Measurements from ENCODE around the gene APPBP2.

Gene APPBP2

DNA sequence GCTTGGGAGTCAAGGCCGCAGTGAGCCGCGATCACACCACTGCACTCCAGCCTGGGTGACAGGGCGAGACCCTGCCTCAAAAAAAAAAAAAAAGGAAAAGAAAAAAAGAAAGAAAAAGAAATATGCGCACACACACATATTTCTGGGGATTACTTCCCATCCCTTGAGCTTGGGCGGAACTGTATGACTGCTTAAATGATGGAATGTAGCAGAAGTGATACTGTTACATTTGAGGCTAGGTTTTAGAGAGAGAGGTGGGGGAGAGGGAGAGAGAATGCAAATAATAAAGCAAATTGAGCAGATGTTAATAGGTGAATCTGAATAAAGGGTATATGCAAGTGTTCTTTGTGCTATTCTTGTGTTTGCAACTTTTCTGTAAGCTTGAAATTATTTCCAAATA is 122.1 kb downstream of the APPBP2 start:
- TF ChIP-seq, protein P1, sequence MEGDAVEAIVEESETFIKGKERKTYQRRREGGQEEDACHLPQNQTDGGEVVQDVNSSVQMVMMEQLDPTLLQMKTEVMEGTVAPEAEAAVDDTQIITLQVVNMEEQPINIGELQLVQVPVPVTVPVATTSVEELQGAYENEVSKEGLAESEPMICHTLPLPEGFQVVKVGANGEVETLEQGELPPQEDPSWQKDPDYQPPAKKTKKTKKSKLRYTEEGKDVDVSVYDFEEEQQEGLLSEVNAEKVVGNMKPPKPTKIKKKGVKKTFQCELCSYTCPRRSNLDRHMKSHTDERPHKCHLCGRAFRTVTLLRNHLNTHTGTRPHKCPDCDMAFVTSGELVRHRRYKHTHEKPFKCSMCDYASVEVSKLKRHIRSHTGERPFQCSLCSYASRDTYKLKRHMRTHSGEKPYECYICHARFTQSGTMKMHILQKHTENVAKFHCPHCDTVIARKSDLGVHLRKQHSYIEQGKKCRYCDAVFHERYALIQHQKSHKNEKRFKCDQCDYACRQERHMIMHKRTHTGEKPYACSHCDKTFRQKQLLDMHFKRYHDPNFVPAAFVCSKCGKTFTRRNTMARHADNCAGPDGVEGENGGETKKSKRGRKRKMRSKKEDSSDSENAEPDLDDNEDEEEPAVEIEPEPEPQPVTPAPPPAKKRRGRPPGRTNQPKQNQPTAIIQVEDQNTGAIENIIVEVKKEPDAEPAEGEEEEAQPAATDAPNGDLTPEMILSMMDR (IDR thresholded peaks at IDR 0.05; ENCODE audit: low read depth, low read length): no peak
- DNase-seq (ENCODE audit: extremely low read depth, low read depth): no peak

DNA sequence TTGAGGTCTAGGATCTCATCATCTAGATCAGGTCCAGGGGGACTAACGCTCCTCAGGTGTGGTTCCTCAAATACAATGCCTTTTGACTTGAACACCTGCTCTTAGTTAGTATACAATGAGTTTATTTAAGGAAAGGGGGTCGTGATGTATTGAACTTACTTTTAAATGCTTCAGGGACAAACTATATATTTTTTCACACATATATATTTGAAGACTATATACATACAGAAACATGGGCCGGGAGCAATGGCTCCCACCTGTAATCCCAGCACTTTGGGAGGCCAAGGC is 122.6 kb downstream of the APPBP2 start:
- TF ChIP-seq, protein P1 (IDR thresholded peaks at IDR 0.05; ENCODE audit: low read depth, low read length): no peak
- DNase-seq (ENCODE audit: extremely low read depth, low read depth): no peak

DNA sequence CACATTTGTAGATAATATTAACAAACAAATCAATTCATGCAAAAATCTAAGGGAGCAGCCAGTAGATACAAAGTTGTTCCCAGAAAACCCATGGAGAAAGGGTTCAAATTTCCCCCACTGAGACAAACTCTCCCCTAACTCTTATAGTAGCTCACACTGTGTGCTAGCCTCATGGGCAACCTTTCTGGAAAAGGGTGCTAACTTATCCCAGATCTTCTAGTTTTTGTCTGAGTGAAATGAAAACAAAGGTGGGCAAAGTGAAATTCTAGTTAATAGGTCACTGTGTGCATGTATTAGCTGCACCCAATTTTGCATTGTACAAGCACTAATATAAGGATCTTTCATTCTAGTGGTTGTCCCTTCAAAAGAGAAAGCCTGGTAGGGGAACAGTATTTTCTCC is 124.2 kb downstream of the APPBP2 start:
- DNase-seq (ENCODE audit: extremely low read depth, low read depth): no peak
- TF ChIP-seq, protein P1 (IDR thresholded peaks at IDR 0.05; ENCODE audit: low read depth, low read length): no peak

DNA sequence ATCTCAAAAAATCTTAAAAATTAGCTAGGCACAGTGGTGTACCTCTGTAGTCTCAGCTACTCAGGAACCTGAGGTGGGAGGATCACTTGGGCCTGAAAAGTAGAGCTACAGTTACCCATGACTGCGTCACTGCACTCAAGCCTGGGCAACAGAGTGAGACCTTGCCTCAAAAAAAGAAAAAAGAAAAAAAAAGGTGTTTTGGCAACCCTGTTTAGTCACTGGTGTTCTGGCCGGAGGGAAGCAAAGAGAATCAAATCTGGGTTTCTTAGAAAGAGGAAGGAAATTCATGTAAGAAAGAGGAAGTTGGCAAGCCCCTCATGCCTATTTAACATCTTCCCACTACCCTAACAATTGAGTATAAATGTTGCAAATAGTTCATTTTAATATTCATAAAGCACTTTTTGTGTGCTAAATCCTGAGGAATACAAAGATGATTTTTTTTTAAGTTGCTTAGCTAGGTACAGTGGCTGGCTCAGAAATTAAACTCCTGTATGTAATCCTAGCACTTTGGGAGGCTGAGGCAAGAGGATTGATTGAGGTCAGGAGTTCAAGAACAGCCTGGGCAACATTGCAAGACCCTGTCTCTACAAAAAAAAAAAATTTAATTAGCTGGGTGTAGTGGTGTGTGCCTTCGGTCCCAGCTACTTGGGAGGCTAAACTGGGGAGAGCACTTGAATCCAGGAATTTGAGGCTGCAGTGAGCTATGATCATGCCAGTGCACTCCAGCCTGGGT is 127.6 kb downstream of the APPBP2 start:
- TF ChIP-seq, protein P1 (IDR thresholded peaks at IDR 0.05; ENCODE audit: low read depth, low read length): no peak
- DNase-seq (ENCODE audit: extremely low read depth, low read depth): no peak

DNA sequence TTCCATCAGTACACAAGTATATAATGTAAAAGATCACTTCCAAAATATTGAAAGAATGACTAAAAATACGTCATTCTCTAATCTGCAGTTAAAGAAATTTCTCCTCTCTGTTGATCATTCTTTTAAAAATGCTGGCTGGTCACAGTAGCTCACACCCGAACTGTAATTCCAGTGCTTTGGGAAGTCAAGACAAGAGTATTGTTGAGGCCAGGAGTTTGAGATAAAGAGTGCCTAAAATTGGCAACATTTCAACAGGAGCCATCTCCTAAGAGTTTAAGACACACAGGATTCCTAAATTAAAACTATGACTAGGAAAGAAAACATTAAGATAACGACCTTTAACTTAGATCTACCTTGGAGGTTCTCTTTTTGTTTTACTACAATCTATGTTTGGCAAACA is 129.6 kb downstream of the APPBP2 start:
- DNase-seq (ENCODE audit: extremely low read depth, low read depth): no peak
- TF ChIP-seq, protein P1 (IDR thresholded peaks at IDR 0.05; ENCODE audit: low read depth, low read length): no peak

DNA sequence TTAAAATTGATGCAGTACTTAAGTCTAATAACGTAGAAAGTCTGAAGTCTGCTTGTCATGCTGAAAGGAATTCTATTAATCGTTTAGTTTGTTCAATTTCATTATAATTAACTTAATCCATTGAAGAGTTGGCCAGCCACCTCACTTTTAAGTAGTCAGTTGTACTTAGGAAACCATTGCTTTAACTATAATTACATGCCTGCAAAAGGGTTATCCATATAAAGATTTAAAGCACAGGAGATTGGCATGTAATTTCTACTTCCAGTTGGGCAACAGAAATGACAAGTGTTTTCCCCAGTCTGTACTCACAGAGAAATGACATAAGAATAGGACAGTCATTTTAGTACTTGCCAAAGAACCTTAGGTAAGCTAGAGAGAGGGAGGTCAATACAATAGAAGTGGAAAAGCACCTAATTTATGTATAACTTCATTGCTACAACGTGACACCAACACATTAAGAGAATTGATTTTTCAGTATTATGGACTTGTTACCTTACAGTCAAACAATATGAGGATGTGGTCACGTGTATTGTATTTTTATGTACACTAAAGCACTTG is 130.5 kb downstream of the APPBP2 start:
- TF ChIP-seq, protein P1 (IDR thresholded peaks at IDR 0.05; ENCODE audit: low read depth, low read length): no peak
- DNase-seq (ENCODE audit: extremely low read depth, low read depth): no peak

DNA sequence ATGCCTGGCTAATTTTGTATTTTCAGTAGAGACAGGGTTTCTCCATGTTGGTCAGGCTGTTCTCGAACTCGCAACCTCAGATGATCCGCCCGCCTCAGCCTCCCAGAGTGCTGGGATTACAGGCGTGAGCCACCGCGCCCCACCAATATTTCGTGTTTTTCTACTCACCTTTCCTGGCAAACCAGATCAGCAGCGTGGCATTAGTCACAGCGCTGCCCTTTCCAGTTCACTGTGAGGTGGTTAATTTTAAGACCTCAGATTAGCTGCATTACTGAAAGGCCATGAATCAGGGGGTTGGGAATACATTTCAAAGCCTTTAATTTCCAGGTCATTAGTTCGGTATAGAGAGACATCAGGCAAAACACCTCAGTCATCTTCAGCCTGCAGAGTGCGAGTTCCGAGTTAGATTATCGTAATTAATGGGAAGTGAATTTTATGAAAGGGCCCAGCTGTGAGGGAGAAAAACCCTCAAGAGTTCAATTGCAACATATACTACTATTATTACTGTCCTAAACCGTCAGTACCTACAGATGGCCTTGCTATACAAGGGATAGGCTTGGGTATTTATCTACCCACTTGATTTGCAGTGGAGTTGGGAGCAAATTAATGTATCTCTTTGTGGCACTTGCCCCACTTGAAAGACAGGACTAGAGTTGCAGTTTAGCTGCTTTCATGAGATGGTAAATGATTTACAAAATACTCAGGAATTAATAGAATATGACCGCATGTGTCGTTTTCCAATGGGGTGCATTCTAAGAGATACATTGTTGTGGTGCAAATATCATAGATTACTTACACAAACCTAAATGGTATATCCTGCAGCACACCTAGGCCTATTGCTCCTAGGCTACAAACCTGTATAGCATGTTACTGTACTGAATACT is 132.0 kb downstream of the APPBP2 start:
- no peak for DNase-seq (ENCODE audit: extremely low read depth, low read depth)

More for the DNA sequence above, 132.0 kb downstream of the APPBP2 start:
- TF ChIP-seq, protein P1 (IDR thresholded peaks at IDR 0.05; ENCODE audit: low read depth, low read length): no peak

Data from AG09319 (cell line).